Transverse colon (tissue), 4 donors: ENCODE data around the gene EHD4. TPM values are rescaled to one million over a fixed set of nuclear protein-coding genes. Genes with fewer than 3 reads are reported as not detected.

Experiments
- DNase-seq: peaks from one replicate; pipeline ENCODE4 v3.0.0-alpha.2; 2019
- H3K27ac ChIP-seq, 4 donors: fragments of 200-600 bp; sonication (generic); 2 replicates each; pipeline ENCODE4 v1.5.1; 2016 to 2018; ENCODE audit warnings: inconsistent platforms in 4 of 4
- H3K27me3 ChIP-seq: fragments of 200-600 bp; sonication (generic); 2 replicates; pipeline ENCODE4 v1.5.1; 2017; ENCODE audit warnings: inconsistent platforms
- H3K36me3 ChIP-seq, 4 donors: fragments of 200-600 bp; sonication (generic); 2 replicates each; pipeline ENCODE4 v1.5.1; 2017 to 2019; ENCODE audit warnings: inconsistent platforms in 4 of 4
- H3K4me1 ChIP-seq, 4 donors: fragments of 200-600 bp; sonication (generic); 2 replicates each; pipeline ENCODE4 v1.5.1; 2017 to 2020; ENCODE audit warnings: inconsistent platforms in 4 of 4
- H3K4me3 ChIP-seq, 4 donors: fragments of 200-600 bp; sonication (generic); 1 replicate in 1 of 4; 2 replicates in 3 of 4; pipeline versions ENCODE4 v1.5.1 to v1.6.1; 2017 to 2019; ENCODE audit warnings: inconsistent platforms in 4 of 4
- H3K9me3 ChIP-seq, 2 donors: fragments of 200-600 bp; sonication (generic); 2 replicates each; pipeline ENCODE4 v1.5.1; 2017 to 2019; ENCODE audit warnings: inconsistent platforms in 2 of 2
- CTCF ChIP-seq, 5 experiments: fragments of 200-600 bp in 3 of 5; fragments of 450-650 bp in 2 of 5; sonication (generic) in 3 of 5; IDR thresholded peaks; 1 replicate in 2 of 5; 2 replicates in 3 of 5; pipeline ENCODE4 v1.5.1; 2016 to 2017; ENCODE audit warnings: antibody characterized with exemption in 5 of 5, inconsistent platforms in 3 of 5, mild to moderate bottlenecking in 2 of 5, moderate library complexity in 1 of 5
- EP300 ChIP-seq: sonication (generic); formaldehyde crosslinking; IDR thresholded peaks from one replicate; pipeline ENCODE4 v1.6.1; 2017; ENCODE audit warnings: antibody characterized with exemption, low read depth
- POLR2A ChIP-seq: fragments of 450-650 bp; IDR thresholded peaks from one replicate; pipeline ENCODE4 v1.6.1; 2016; ENCODE audit warnings: antibody characterized with exemption, mild to moderate bottlenecking, moderate library complexity
- POLR2AphosphoS5 ChIP-seq, 3 donors: sonication (generic); formaldehyde crosslinking; IDR thresholded peaks; one replicate each; pipeline ENCODE4 v1.6.1; 2016; ENCODE audit warnings: antibody characterized with exemption in 3 of 3
- whole genome bisulfite sequencing, 2 donors: methylation state at CpG; one replicate each; pipeline ENCODE4 v1.1.5; 2018; ENCODE audit warnings: low coverage in 1 of 2; 5-methylcytosine and 5-hydroxymethylcytosine counted together
- in situ Hi-C, 4 donors: fragments of 200-750 bp; cut with MboI; loops; one replicate each; pipeline versions ENCODE4 v1.15.0 to v1.15.1; 2017; ENCODE audit warnings: low sequenced_read_pairs in 3 of 4, low pct_ligation_motif_present in 1 of 4, low pct_unique_long_range_greater_than_20kb in 1 of 4
- intact Hi-C: fragments of 100-400 bp; cut with DNase I; formaldehyde crosslinking; loops from one replicate; pipeline ENCODE4 v1.15.1; 2023; ENCODE audit warnings: low total_unique reads
- total RNA-seq, 4 donors: library from RNA; depleted of rRNA; stranded (reverse); fragments of >200 nt; gene quantifications; one replicate each; pipeline ENCODE4 v1.1.0, GENCODE V29; 2016

EHD4 gene
- total RNA-seq, 4 donors from 2014 or later: 16.9 to 55.4 (median 35.5) TPM

- 82 to 88% methylated on average over 2 to 5 of the region's 5 CpGs for WGBS, 2 donors
- Histone ChIP-seq H3K4me3 (no peak overlapping the region), H3K9me3 (no peaks in the 10 kb centered on the region), H3K36me3 (no peaks in the 10 kb centered on the region), H3K27ac (no peak overlapping the region), H3K4me1 (peaks cover 22 to 36% (median 25%) of the 10 kb centered on the region in 4 donors), H3K27me3 (no peaks in the 10 kb centered on the region)
- intact Hi-C loops: no loop called here
- no peak for DNase-seq
- TF ChIP-seq POLR2AphosphoS5 (IDR thresholded peaks at IDR 0.05) (no peak), POLR2A (no peak), CTCF (IDR thresholded peaks at IDR 0.05) (no peak), EP300 (no peak)
- in situ Hi-C loops: loop anchor here in 1 of 4 donors (25.0 kb wide), 1 partner anchor 159 kb away; the partner anchor contains the start of gene MAPKBP1
Observed at GRCh38 chr15:41921639-41922038, 50.7 kb downstream of the EHD4 start.

DNA sequence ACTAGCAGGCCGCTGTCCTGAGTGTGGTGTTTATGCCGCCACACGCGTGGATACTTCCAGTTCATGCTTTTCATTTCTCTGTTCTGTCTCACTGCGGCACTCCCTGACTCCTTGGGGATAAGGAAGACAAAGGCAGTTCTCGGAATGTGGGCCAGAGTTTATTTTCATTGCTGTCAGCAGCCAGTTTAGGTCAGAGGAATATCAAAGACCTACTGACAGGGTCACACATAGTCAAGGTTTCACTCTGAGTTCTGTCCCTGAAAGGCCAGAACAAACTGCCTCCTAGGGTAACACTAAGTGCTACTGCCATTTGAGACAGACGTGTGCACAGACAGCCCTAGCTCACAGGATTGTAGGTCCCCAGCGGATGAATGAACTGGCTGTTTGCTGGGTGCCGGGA is 51.2 kb downstream of the EHD4 start:
- 79 to 81% methylated on average over 4 to 9 of the region's 9 CpGs for WGBS, 2 donors
- Histone ChIP-seq H3K4me1 (peaks cover 17 to 31% (median 20%) of the 10 kb centered on the region in 4 donors), H3K36me3 (no peaks in the 10 kb centered on the region), H3K27me3 (no peaks in the 10 kb centered on the region), H3K9me3 (no peaks in the 10 kb centered on the region), H3K4me3 (no peak overlapping the region), H3K27ac (no peak overlapping the region)
- in situ Hi-C loops (loop anchor here in 1 of 4 donors (25.0 kb wide), 1 partner anchor 159 kb away; the partner anchor contains the start of gene MAPKBP1), intact Hi-C loops (no loop called here)
- TF ChIP-seq POLR2AphosphoS5 (IDR thresholded peaks at IDR 0.05): no peak
- no peak for TF ChIP-seq EP300
- TF ChIP-seq POLR2A: no peak
- no peak for TF ChIP-seq CTCF (IDR thresholded peaks at IDR 0.05)
- DNase-seq: no peak

DNA sequence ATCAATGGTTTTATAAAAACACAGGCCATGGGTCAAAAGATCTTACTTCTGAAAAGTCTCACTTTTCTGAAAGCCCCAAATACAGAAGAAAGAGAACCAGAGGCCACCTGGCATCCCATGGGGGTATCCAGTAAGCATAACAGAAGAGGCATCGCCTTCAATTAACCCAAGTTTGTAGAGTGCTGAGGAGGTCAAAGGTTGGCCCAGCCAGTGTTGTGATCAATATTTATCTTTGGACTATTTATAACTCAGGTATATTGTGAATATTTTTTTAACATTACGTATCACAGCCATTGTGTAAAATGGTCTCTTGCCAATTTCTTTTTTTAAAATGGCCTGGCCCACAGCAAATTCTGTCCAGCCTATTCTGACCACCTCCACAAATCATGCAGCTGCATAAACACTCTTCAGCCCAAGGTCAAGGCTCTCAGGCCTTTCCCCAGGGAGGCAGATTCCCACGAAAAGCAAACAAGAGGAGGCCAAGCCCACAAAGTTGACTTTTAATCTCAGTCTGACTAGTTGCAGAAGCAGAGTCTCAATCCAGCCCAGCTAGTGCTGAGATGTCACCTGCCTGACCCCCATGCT is 52.3 kb downstream of the EHD4 start:
- Histone ChIP-seq H3K27me3 (no peaks in the 10 kb centered on the region), H3K27ac (peak overlapping the region in 1 of 4 donors; percentile 25), H3K36me3 (no peaks in the 10 kb centered on the region), H3K9me3 (no peaks in the 10 kb centered on the region), H3K4me1 (peaks cover 14 to 24% (median 15%) of the 10 kb centered on the region in 4 donors), H3K4me3 (no peak overlapping the region)
- in situ Hi-C loops: loop anchor here in 1 of 4 donors (25.0 kb wide), 1 partner anchor 158 kb away; the partner anchor contains the start of gene MAPKBP1
- no peak for DNase-seq
- peak in 1 of 3 donors; percentile 22 for TF ChIP-seq POLR2AphosphoS5 (IDR thresholded peaks at IDR 0.05)
- no peak for TF ChIP-seq POLR2A
- 17 to 55% methylated on average over 1 to 3 of the region's 3 CpGs for WGBS, 2 donors
- intact Hi-C loops: no loop called here

DNA sequence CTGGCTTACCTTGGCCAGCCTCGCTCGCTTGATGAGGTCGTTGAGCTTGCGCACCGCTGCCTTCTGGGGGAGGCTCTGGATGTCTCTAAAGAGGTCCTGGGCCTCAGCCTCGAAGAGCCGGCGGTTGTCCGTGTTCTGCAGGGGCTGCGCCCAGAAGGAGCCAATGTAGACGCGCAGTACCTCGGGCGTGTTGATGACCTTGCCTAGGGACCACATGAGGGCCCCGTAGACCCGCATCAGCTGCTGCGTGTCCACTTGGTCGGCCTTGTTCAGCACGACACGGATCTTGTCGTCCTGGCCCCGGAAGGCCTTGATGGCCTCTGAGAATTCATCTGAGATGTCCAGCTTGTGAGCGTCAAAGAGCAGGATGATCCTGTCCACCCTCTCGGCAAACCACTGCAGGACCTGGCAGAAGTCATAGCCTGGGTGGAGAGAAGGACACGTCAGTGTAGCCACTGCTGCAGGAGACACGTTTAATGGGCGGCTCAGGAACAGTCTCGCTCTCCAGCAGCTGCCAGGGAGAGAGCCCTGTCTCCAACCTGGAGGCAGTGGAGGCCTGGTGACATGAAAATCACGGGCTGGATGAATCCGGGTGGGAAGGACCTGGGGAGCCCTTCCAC is 53.0 kb downstream of the EHD4 start:
- no peak overlapping the region for H3K4me3 ChIP-seq
- TF ChIP-seq EP300: no peak
- in situ Hi-C loops: loop anchor here in 1 of 4 donors (25.0 kb wide), 1 partner anchor 157 kb away; the partner anchor contains the start of gene MAPKBP1
- no peaks in the 10 kb centered on the region for H3K27me3 ChIP-seq
- H3K9me3 ChIP-seq: no peaks in the 10 kb centered on the region
- intact Hi-C loops: no loop called here
- H3K36me3 ChIP-seq: no peaks in the 10 kb centered on the region
- H3K4me1 ChIP-seq: peaks cover 14 to 24% (median 15%) of the 10 kb centered on the region in 4 donors
- no peak overlapping the region for H3K27ac ChIP-seq
- 88 to 93% methylated on average over 2 to 28 of the region's 30 CpGs for WGBS, 2 donors
- DNase-seq: no peak

- intact Hi-C loops: no loop called here
Observed at GRCh38 chr15:41918506-41919126, 53.7 kb downstream of the EHD4 start.

More at GRCh38 chr15:41918506-41919126, 53.7 kb downstream of the EHD4 start:
- DNase-seq: no peak
- Histone ChIP-seq H3K36me3 (no peaks in the 10 kb centered on the region), H3K4me3 (no peak overlapping the region), H3K27ac (no peak overlapping the region), H3K27me3 (no peaks in the 10 kb centered on the region), H3K4me1 (peaks cover 14 to 24% (median 15%) of the 10 kb centered on the region in 4 donors), H3K9me3 (no peaks in the 10 kb centered on the region)
- 92% methylated on average over 8 of the region's 8 CpGs; no CpG with 5 or more reads in 1 of the 2 donors for WGBS, 2 donors
- TF ChIP-seq CTCF (IDR thresholded peaks at IDR 0.05) (no peak), EP300 (no peak), POLR2A (no peak), POLR2AphosphoS5 (IDR thresholded peaks at IDR 0.05) (no peak)
- in situ Hi-C loops: loop anchor here in 1 of 4 donors (25.0 kb wide), 1 partner anchor 156 kb away; the partner anchor contains the start of gene MAPKBP1
